ENCODE data around the gene ELFN2. TPM values are rescaled to one million over a fixed set of nuclear protein-coding genes. Genes with fewer than 3 reads are reported as not detected.

Gene ELFN2
- total RNA-seq, 1 donor from 2014 or later: 4.2 TPM

- H3K27me3 Mint-ChIP-seq (ENCODE audit: low read depth): no peaks in the 10 kb centered on the region
- H3K27ac Mint-ChIP-seq: no peak overlapping the region
- no peak overlapping the region for H3K4me3 Mint-ChIP-seq
- peaks cover 19% of the 10 kb centered on the region for H3K4me1 Mint-ChIP-seq
- no peak for TF ChIP-seq CTCF (IDR thresholded peaks at IDR 0.05; ENCODE audit: unreplicated experiment)
- DNase-seq (ENCODE audit: low spot score in 2 of 2, unreplicated experiment in 2 of 2): no peak
- no peaks in the 10 kb centered on the region for H3K36me3 Mint-ChIP-seq
- H3K9me3 Mint-ChIP-seq: no peaks in the 10 kb centered on the region
These were observed 63.9 kb downstream of the ELFN2 start for GRCh38 chr22:37363261-37363992.

GRCh38 chr22:37362621-37363020 lies 64.7 kb downstream of the ELFN2 start:
- H3K36me3 Mint-ChIP-seq: no peaks in the 10 kb centered on the region
- H3K27me3 Mint-ChIP-seq (ENCODE audit: low read depth): peaks cover 3% of the 10 kb centered on the region
- no peaks in the 10 kb centered on the region for H3K9me3 Mint-ChIP-seq
- H3K4me1 Mint-ChIP-seq: peaks cover 17% of the 10 kb centered on the region
- no peak overlapping the region for H3K4me3 Mint-ChIP-seq
- TF ChIP-seq CTCF (IDR thresholded peaks at IDR 0.05; ENCODE audit: unreplicated experiment): no peak
- DNase-seq (ENCODE audit: low spot score in 2 of 2, unreplicated experiment in 2 of 2): no peak
- H3K27ac Mint-ChIP-seq: no peak overlapping the region

GRCh38 chr22:37358917-37359316 lies 68.4 kb downstream of the ELFN2 start:
- DNase-seq (ENCODE audit: low spot score in 2 of 2, unreplicated experiment in 2 of 2): no peak
- TF ChIP-seq CTCF (IDR thresholded peaks at IDR 0.05; ENCODE audit: unreplicated experiment): no peak
- Mint-ChIP-seq H3K4me3 (no peak overlapping the region), H3K4me1 (peaks cover 17% of the 10 kb centered on the region), H3K36me3 (no peaks in the 10 kb centered on the region), H3K27me3 (ENCODE audit: low read depth) (peaks cover 19% of the 10 kb centered on the region), H3K9me3 (peaks cover 3% of the 10 kb centered on the region), H3K27ac (no peak overlapping the region)

- TF ChIP-seq CTCF (IDR thresholded peaks at IDR 0.05; ENCODE audit: unreplicated experiment): no peak
- no peak for DNase-seq (ENCODE audit: low spot score in 2 of 2, unreplicated experiment in 2 of 2)
- Mint-ChIP-seq H3K9me3 (peaks cover 3% of the 10 kb centered on the region), H3K27ac (no peak overlapping the region), H3K4me3 (no peak overlapping the region), H3K36me3 (no peaks in the 10 kb centered on the region), H3K4me1 (peaks cover 13% of the 10 kb centered on the region), H3K27me3 (ENCODE audit: low read depth) (peaks cover 23% of the 10 kb centered on the region)
These were observed 68.9 kb downstream of the ELFN2 start for GRCh38 chr22:37358386-37358785.

GRCh38 chr22:37357446-37358075 lies 69.7 kb downstream of the ELFN2 start:
- no peak overlapping the region for H3K27ac Mint-ChIP-seq

More at GRCh38 chr22:37357446-37358075, 69.7 kb downstream of the ELFN2 start:
- TF ChIP-seq CTCF (IDR thresholded peaks at IDR 0.05; ENCODE audit: unreplicated experiment): no peak
- Mint-ChIP-seq H3K27me3 (ENCODE audit: low read depth) (peaks cover 31% of the 10 kb centered on the region), H3K4me1 (peaks cover 6% of the 10 kb centered on the region), H3K4me3 (no peak overlapping the region), H3K9me3 (peaks cover 3% of the 10 kb centered on the region), H3K36me3 (no peaks in the 10 kb centered on the region)
- DNase-seq (ENCODE audit: low spot score in 2 of 2, unreplicated experiment in 2 of 2): no peak

Measured in mesothelial cell of epicardium (in vitro differentiated cells).